ENCODE measurements around the gene GFER.

Gene GFER

GRCh38 chr16:2001035-2001434 is 17.0 kb downstream of the GFER start:
- Mint-ChIP-seq H3K4me3 (no peak overlapping the region), H3K9me3 (no peaks in the 10 kb centered on the region), H3K4me1 (ENCODE audit: low read depth) (peaks cover 31% of the 10 kb centered on the region), H3K27me3 (no peaks in the 10 kb centered on the region), H3K27ac (no peak overlapping the region), H3K36me3 (ENCODE audit: low read depth) (peaks cover 86% of the 10 kb centered on the region)
- DNase-seq, result no peak

GRCh38 chr16:2001456-2002355 is 17.7 kb downstream of the GFER start:
- H3K27ac Mint-ChIP-seq, result peak overlapping the region; percentile 47
- H3K27me3 Mint-ChIP-seq, result no peaks in the 10 kb centered on the region
- H3K4me1 Mint-ChIP-seq (ENCODE audit: low read depth), result peaks cover 31% of the 10 kb centered on the region

GRCh38 chr16:2002406-2003230 is 18.6 kb downstream of the GFER start:
- Mint-ChIP-seq H3K27ac (peak overlapping the region; percentile 50), H3K36me3 (ENCODE audit: low read depth) (peaks cover 86% of the 10 kb centered on the region), H3K4me3 (no peak overlapping the region), H3K9me3 (no peaks in the 10 kb centered on the region), H3K4me1 (ENCODE audit: low read depth) (peaks cover 36% of the 10 kb centered on the region), H3K27me3 (no peaks in the 10 kb centered on the region)
- no peak for DNase-seq

More at GRCh38 chr16:2001456-2002355, 17.7 kb downstream of the GFER start:
- no peak for DNase-seq
- Mint-ChIP-seq H3K9me3 (no peaks in the 10 kb centered on the region), H3K36me3 (ENCODE audit: low read depth) (peaks cover 86% of the 10 kb centered on the region), H3K4me3 (no peak overlapping the region)

- H3K27ac Mint-ChIP-seq, result no peak overlapping the region
- DNase-seq, result no peak
- H3K4me3 Mint-ChIP-seq, result no peak overlapping the region
- H3K4me1 Mint-ChIP-seq (ENCODE audit: low read depth), result peaks cover 42% of the 10 kb centered on the region
- no peaks in the 10 kb centered on the region for H3K27me3 Mint-ChIP-seq
- H3K9me3 Mint-ChIP-seq, result no peaks in the 10 kb centered on the region
- H3K36me3 Mint-ChIP-seq (ENCODE audit: low read depth), result peaks cover 86% of the 10 kb centered on the region
Observed at GRCh38 chr16:2003231-2003826, 19.3 kb downstream of the GFER start.

GRCh38 chr16:2003827-2004641 is 20.0 kb downstream of the GFER start:
- H3K36me3 Mint-ChIP-seq (ENCODE audit: low read depth), result peaks cover 86% of the 10 kb centered on the region
- H3K4me3 Mint-ChIP-seq, result no peak overlapping the region

GRCh38 chr16:2004795-2005517 is 21.0 kb downstream of the GFER start:
- no peaks in the 10 kb centered on the region for H3K27me3 Mint-ChIP-seq
- H3K9me3 Mint-ChIP-seq, result no peaks in the 10 kb centered on the region
- peaks cover 81% of the 10 kb centered on the region for H3K36me3 Mint-ChIP-seq (ENCODE audit: low read depth)
- no peak overlapping the region for H3K27ac Mint-ChIP-seq
- no peak for DNase-seq
- no peak overlapping the region for H3K4me3 Mint-ChIP-seq
- H3K4me1 Mint-ChIP-seq (ENCODE audit: low read depth), result peaks cover 47% of the 10 kb centered on the region

More at GRCh38 chr16:2003827-2004641, 20.0 kb downstream of the GFER start:
- peak overlapping the region; percentile 26 for H3K27ac Mint-ChIP-seq
- no peaks in the 10 kb centered on the region for H3K27me3 Mint-ChIP-seq
- DNase-seq, result peak; percentile 91
- H3K9me3 Mint-ChIP-seq, result no peaks in the 10 kb centered on the region
- H3K4me1 Mint-ChIP-seq (ENCODE audit: low read depth), result peaks cover 47% of the 10 kb centered on the region

- Mint-ChIP-seq H3K36me3 (ENCODE audit: low read depth) (peaks cover 80% of the 10 kb centered on the region), H3K4me3 (peak overlapping the region; percentile 54), H3K9me3 (no peaks in the 10 kb centered on the region), H3K27ac (peak overlapping the region; percentile 44), H3K4me1 (ENCODE audit: low read depth) (peaks cover 52% of the 10 kb centered on the region), H3K27me3 (no peaks in the 10 kb centered on the region)
- no peak for DNase-seq
Observed at GRCh38 chr16:2005646-2006045, 21.7 kb downstream of the GFER start.

GRCh38 chr16:2006317-2006716 is 22.3 kb downstream of the GFER start:
- Mint-ChIP-seq H3K27me3 (no peaks in the 10 kb centered on the region), H3K4me1 (ENCODE audit: low read depth) (peaks cover 52% of the 10 kb centered on the region), H3K9me3 (no peaks in the 10 kb centered on the region), H3K36me3 (ENCODE audit: low read depth) (peaks cover 73% of the 10 kb centered on the region), H3K4me3 (peak overlapping the region; percentile 54), H3K27ac (peak overlapping the region; percentile 81)
- DNase-seq, result no peak

- Mint-ChIP-seq H3K4me3 (peak overlapping the region; percentile 90), H3K27me3 (no peaks in the 10 kb centered on the region), H3K4me1 (ENCODE audit: low read depth) (peaks cover 54% of the 10 kb centered on the region), H3K36me3 (ENCODE audit: low read depth) (peaks cover 65% of the 10 kb centered on the region), H3K27ac (peak overlapping the region; percentile 93), H3K9me3 (no peaks in the 10 kb centered on the region)
- DNase-seq, result no peak
Observed at GRCh38 chr16:2007081-2007836, 23.3 kb downstream of the GFER start.

GRCh38 chr16:2008009-2008526 is 24.1 kb downstream of the GFER start:
- no peaks in the 10 kb centered on the region for H3K27me3 Mint-ChIP-seq
- H3K4me1 Mint-ChIP-seq (ENCODE audit: low read depth), result peaks cover 54% of the 10 kb centered on the region
- H3K4me3 Mint-ChIP-seq, result peak overlapping the region; percentile 90
- peaks cover 60% of the 10 kb centered on the region for H3K36me3 Mint-ChIP-seq (ENCODE audit: low read depth)
- peak overlapping the region; percentile 93 for H3K27ac Mint-ChIP-seq
- DNase-seq, result no peak
- no peaks in the 10 kb centered on the region for H3K9me3 Mint-ChIP-seq

- peaks cover 55% of the 10 kb centered on the region for H3K36me3 Mint-ChIP-seq (ENCODE audit: low read depth)
- peak; percentile 62 for DNase-seq
- no peaks in the 10 kb centered on the region for H3K9me3 Mint-ChIP-seq
- H3K4me1 Mint-ChIP-seq (ENCODE audit: low read depth), result peaks cover 54% of the 10 kb centered on the region
- peak overlapping the region; percentile 90 for H3K4me3 Mint-ChIP-seq
- H3K27me3 Mint-ChIP-seq, result no peaks in the 10 kb centered on the region
- peak overlapping the region; percentile 93 for H3K27ac Mint-ChIP-seq
Observed at GRCh38 chr16:2008631-2009163, 24.7 kb downstream of the GFER start.

- H3K4me1 Mint-ChIP-seq (ENCODE audit: low read depth), result peaks cover 50% of the 10 kb centered on the region
- peak overlapping the region; percentile 90 for H3K4me3 Mint-ChIP-seq
- H3K27ac Mint-ChIP-seq, result peak overlapping the region; percentile 93
- no peaks in the 10 kb centered on the region for H3K9me3 Mint-ChIP-seq
- H3K27me3 Mint-ChIP-seq, result no peaks in the 10 kb centered on the region
- H3K36me3 Mint-ChIP-seq (ENCODE audit: low read depth), result peaks cover 54% of the 10 kb centered on the region
- peak; percentile 60 for DNase-seq
Observed at GRCh38 chr16:2009164-2009711, 25.2 kb downstream of the GFER start.

All from activated T-cell treated with anti-CD3 and anti-CD28 coated beads, Interleukin-2, amount 50 U/mL, for 24 hours (primary cell).